Measurements from ENCODE around the gene GNAS-AS1. TPM values are rescaled to one million over a fixed set of nuclear protein-coding genes. Genes with fewer than 3 reads are reported as not detected.

Gene GNAS-AS1
- polyA plus RNA-seq, 6 donors from 2014 or later: 0.35 TPM; not detected in 5

DNA sequence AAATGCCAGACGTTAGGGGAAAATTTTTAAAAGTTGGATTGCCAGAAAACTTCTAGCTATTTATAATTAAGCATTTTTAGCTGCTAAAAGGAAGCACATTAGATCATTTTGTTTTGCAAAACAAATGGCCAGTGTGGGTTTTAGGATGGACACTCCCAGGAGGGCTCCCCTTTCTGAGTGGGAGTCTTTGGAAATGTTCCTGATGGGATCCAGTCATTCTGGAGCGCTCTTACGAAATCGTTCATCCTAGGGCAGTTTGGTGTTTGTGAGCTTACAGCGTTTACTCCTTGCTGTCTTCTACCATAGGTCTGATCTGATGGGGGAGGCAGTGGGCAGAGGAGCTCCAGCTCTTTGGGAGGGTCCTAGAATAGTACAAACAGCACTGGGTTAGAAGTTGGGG is 16.5 kb upstream of the GNAS-AS1 start:
- Mint-ChIP-seq H3K4me1 (peaks cover 7 to 12% (median 9%) of the 10 kb centered on the region in 3 donors), H3K27ac (no peak overlapping the region), H3K9me3 (no peaks in the 10 kb centered on the region), H3K27me3 (peaks cover 6 to 23% (median 17%) of the 10 kb centered on the region in 3 donors), H3K36me3 (no peaks in the 10 kb centered on the region), H3K4me3 (no peak overlapping the region)
- no peak for ATAC-seq (ENCODE audit: low read depth in 2 of 2)
- no peak for DNase-seq

DNA sequence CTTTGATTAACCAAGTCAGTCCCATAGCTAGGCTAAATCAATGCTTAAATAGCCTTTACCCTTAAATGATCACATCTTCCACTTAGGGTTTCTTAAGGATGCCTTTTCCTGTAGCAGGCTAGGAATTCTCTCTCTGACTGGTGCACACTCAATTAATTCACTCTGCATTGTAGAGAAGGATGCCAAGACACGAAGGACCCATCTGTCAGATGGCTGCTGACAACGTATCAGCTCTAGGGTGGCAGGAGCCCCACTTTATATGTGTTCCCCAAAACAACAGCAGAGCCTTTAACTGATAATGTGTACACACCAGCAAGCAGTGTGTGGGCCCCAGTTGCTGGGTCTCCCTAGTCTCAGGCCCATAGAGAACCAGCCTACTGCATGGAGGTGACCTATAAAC is 15.1 kb upstream of the GNAS-AS1 start:
- H3K4me1 Mint-ChIP-seq: peaks cover 4 to 10% (median 9%) of the 10 kb centered on the region in 3 donors
- no peaks in the 10 kb centered on the region for H3K36me3 Mint-ChIP-seq
- no peak overlapping the region for H3K27ac Mint-ChIP-seq
- ATAC-seq (ENCODE audit: low read depth in 2 of 2) (no peak), DNase-seq (no peak)
- no peaks in the 10 kb centered on the region for H3K9me3 Mint-ChIP-seq
- H3K4me3 Mint-ChIP-seq: no peak overlapping the region
- H3K27me3 Mint-ChIP-seq: peaks cover 16 to 32% (median 23%) of the 10 kb centered on the region in 3 donors

DNA sequence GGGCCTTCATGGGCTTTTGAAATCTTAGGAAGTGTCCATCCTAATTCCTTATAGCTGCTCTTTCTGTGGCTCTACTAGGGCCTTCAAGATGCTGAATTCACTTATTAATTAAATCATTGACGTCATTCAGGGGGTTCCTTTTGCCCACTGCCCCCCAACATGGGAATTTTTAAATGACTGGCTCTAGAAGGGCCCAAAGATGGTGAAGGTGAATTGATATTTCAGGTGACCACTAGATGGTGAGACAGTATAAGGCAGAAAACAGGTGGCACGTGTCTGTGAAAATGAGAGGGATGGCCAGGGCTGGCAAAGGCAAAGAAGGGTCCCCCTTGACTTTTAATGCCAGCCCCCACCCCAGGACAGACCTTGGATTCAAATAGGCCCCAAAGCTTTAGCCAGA is 13.6 kb upstream of the GNAS-AS1 start:
- Mint-ChIP-seq H3K36me3 (no peaks in the 10 kb centered on the region), H3K4me3 (no peak overlapping the region), H3K27ac (no peak overlapping the region), H3K27me3 (peaks cover 25 to 47% (median 27%) of the 10 kb centered on the region in 3 donors), H3K4me1 (no peaks in the 10 kb centered on the region), H3K9me3 (no peaks in the 10 kb centered on the region)
- peak; percentile 26 for DNase-seq
- ATAC-seq (ENCODE audit: low read depth in 2 of 2): peak; percentile 38 to 55

DNA sequence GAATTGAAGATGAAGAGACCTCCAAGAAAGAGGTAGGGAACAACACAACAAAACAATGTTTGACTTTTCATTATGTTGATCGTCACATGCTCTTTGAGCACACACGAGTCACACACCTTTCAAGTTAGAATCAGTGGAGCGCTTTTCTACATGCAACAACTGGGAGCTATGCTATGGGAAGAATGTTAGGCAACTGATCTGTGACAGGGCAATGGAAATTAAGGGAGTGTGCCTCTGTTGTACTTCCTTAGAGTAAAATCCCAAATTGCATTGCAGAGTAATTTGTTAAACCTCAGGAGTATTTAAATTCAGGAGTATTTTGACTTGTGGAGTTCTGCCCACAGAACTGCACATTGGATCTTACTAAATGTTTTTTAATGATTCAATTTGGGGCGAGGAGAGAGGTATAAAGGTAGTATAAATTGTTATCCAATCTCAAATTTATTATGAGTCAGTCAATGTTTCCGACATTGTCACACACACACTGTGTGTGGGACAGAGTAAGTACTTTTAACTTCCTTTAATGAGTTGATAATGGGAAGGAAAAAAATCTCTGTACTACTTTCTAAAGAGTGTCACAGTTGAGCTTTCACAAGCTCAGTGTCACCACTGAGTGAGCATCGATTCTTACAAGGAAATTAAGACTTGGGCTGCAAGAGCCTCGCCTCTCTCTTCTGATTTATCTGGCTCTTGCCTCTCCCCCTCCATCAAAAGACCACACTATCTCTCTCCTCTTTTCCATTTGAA is 12.5 kb upstream of the GNAS-AS1 start:
- peaks cover 24 to 57% (median 33%) of the 10 kb centered on the region in 3 donors for H3K27me3 Mint-ChIP-seq
- H3K9me3 Mint-ChIP-seq: no peaks in the 10 kb centered on the region
- peak overlapping the region in 1 of 8 donors; percentile 31 for H3K4me3 Mint-ChIP-seq
- no peaks in the 10 kb centered on the region for H3K36me3 Mint-ChIP-seq
- H3K27ac Mint-ChIP-seq: no peak overlapping the region
- no peak for DNase-seq
- ATAC-seq (ENCODE audit: low read depth in 2 of 2): no peak
- H3K4me1 Mint-ChIP-seq: no peaks in the 10 kb centered on the region

DNA sequence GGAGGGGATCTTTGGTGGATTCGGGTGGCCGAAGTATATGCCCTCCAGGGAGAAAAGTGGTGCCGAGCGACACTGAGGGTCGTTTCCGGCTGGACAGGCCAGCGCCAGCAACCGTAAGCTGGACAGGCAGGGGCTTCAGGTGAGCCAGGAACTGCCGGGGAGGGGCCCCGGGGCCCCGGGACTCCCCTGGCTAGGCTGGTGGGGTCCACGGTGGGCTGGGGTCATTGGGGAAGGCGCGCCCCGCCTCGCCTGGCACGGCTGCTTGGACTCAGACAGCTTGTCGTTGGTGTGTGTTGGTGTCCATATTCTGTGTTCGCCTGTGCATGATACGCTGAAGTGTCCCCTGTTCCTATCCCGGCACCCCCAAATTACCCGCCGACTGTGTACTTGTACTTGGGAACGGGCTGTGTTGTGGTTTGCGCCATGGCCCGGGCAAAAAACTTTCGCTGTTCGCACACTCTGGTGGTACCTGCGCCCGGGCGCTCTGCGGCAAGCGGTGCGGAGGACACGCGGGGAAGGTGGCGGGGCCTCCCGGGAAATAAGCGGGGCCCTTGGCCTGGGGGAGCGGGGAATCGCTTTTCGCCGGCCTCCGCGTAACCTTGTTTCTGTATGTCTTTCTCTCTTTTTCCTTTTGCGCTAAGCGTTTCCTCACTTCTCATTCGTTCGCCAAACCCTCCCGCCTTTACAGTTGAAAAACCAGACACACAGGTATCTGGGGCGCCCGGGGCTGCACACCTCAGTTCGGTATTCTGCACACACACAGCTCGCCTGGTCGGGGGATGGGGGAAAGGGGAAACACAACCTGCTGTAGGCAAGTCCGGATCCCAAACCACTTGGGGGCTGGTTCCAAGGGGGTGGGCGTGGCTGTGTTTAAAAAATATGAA is 5.0 kb upstream of the GNAS-AS1 start:
- peak overlapping the region; percentile 20 to 84 (median 70) for H3K4me3 Mint-ChIP-seq
- peaks cover 22 to 32% (median 27%) of the 10 kb centered on the region in 3 donors for H3K4me1 Mint-ChIP-seq
- no peak overlapping the region for H3K27ac Mint-ChIP-seq
- peaks cover 0 to 3% (median 0%) of the 10 kb centered on the region in 7 donors for H3K9me3 Mint-ChIP-seq
- peaks cover 31 to 89% (median 64%) of the 10 kb centered on the region in 3 donors for H3K27me3 Mint-ChIP-seq
- no peaks in the 10 kb centered on the region for H3K36me3 Mint-ChIP-seq
- DNase-seq: no peak
- ATAC-seq (ENCODE audit: low read depth in 2 of 2): peak in 1 of 2 donors; percentile 41

DNA sequence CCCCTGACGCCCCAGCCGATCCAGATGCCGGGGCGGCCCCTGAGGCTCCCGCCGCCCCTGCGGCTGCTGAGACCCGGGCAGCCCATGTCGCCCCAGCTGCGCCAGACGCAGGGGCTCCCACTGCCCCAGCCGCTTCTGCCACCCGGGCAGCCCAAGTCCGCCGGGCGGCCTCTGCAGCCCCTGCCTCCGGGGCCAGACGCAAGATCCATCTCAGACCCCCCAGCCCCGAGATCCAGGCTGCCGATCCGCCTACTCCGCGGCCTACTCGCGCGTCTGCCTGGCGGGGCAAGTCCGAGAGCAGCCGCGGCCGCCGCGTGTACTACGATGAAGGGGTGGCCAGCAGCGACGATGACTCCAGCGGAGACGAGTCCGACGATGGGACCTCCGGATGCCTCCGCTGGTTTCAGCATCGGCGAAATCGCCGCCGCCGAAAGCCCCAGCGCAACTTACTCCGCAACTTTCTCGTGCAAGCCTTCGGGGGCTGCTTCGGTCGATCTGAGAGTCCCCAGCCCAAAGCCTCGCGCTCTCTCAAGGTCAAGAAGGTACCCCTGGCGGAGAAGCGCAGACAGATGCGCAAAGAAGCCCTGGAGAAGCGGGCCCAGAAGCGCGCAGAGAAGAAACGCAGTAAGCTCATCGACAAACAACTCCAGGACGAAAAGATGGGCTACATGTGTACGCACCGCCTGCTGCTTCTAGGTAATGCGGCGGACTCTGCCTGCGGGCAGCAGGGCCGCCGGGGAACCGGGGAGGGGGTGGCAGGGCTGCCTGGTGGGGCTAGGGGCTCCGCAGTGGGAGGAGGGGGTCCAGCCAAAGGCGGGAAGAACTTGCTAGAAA is 4.2 kb upstream of the GNAS-AS1 start:
- H3K27ac Mint-ChIP-seq: no peak overlapping the region
- peaks cover 24 to 40% (median 31%) of the 10 kb centered on the region in 3 donors for H3K4me1 Mint-ChIP-seq
- ATAC-seq (ENCODE audit: low read depth in 2 of 2) (no peak), DNase-seq (no peak)
- peaks cover 32 to 89% (median 66%) of the 10 kb centered on the region in 3 donors for H3K27me3 Mint-ChIP-seq
- peak overlapping the region; percentile 9 to 84 (median 70) for H3K4me3 Mint-ChIP-seq
- H3K9me3 Mint-ChIP-seq: peaks cover 0 to 4% (median 0%) of the 10 kb centered on the region in 7 donors
- no peaks in the 10 kb centered on the region for H3K36me3 Mint-ChIP-seq

DNA sequence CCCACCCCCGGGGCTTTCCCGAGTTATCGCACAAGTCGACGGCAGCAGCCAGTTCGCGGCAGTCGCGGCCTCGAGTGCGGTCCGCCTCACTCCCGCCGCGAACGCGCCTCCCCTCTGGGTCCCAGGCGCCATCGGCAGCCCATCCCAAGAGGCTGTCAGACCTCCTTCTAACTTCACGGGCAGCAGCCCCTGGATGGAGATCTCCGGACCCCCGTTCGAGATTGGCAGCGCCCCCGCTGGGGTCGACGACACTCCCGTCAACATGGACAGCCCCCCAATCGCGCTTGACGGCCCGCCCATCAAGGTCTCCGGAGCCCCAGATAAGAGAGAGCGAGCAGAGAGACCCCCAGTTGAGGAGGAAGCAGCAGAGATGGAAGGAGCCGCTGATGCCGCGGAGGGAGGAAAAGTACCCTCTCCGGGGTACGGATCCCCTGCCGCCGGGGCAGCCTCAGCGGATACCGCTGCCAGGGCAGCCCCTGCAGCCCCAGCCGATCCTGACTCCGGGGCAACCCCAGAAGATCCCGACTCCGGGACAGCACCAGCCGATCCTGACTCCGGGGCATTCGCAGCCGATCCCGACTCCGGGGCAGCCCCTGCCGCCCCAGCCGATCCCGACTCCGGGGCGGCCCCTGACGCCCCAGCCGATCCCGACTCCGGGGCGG is 3.4 kb upstream of the GNAS-AS1 start:
- no peaks in the 10 kb centered on the region for H3K36me3 Mint-ChIP-seq
- peak overlapping the region in 7 of 8 donors; percentile 56 to 88 (median 71) for H3K4me3 Mint-ChIP-seq
- DNase-seq: no peak
- H3K9me3 Mint-ChIP-seq: peaks cover 0 to 4% (median 0%) of the 10 kb centered on the region in 7 donors
- ATAC-seq (ENCODE audit: low read depth in 2 of 2): no peak
- peak overlapping the region in 1 of 6 donors; percentile 96 for H3K27ac Mint-ChIP-seq
- H3K27me3 Mint-ChIP-seq: peaks cover 38 to 89% (median 73%) of the 10 kb centered on the region in 3 donors
- H3K4me1 Mint-ChIP-seq: peaks cover 28 to 44% (median 31%) of the 10 kb centered on the region in 3 donors

DNA sequence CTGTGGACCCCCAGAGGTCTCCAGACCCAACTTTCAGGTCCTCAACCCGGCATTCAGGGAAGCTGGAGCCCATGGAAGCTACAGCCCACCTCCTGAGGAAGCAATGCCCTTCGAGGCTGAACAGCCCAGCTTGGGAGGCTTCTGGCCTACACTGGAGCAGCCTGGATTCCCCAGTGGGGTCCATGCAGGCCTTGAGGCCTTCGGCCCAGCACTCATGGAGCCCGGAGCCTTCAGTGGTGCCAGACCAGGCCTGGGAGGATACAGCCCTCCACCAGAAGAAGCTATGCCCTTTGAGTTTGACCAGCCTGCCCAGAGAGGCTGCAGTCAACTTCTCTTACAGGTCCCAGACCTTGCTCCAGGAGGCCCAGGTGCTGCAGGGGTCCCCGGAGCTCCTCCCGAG is 2.8 kb upstream of the GNAS-AS1 start:
- peaks cover 0 to 4% (median 0%) of the 10 kb centered on the region in 7 donors for H3K9me3 Mint-ChIP-seq
- H3K4me3 Mint-ChIP-seq: peak overlapping the region in 4 of 8 donors; percentile 44 to 85 (median 73)
- no peak overlapping the region for H3K27ac Mint-ChIP-seq
- no peaks in the 10 kb centered on the region for H3K36me3 Mint-ChIP-seq
- DNase-seq: no peak
- H3K27me3 Mint-ChIP-seq: peaks cover 41 to 83% (median 68%) of the 10 kb centered on the region in 3 donors
- peaks cover 28 to 44% (median 31%) of the 10 kb centered on the region in 3 donors for H3K4me1 Mint-ChIP-seq
- no peak for ATAC-seq (ENCODE audit: low read depth in 2 of 2)

DNA sequence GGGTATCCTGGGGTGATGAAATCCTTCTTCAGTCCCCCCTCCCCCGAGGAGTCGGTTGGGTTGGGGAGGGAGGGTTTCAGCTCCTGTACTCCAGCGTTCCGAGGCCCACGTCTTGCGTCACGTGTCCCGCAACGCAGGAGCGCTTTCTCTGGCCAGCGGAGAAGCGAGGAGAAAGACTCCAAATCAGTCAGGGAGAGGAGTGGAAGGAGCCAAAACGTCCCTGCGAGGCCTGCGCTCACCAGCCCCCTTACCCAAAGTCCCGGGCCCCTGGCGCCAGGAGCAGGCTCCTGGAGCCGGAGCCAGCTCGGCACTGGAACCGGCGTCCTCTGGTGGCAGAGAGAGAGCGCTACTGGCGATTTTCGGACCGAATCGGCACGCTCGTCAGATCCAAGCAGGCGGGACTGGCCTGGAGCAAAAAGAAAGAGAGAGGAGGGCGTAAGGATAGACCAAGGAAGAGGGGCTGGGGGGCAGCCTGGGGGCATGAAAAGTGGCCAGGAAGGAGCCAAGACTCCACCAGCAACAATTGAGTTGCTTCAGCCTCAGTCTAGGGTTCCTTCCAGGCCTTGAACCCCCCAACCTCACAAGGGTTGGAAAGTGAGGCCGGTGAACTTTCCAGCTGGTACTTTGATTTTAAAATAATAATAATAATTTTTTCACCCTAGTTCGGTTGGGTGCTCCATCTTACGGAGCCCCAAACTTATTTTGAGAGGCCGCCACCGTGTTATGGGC is 2.0 kb upstream of the GNAS-AS1 start, which contains the start of gene GNAS:
TSS of gene GNAS (plus strand) at position 174 of the 729 bp plus-strand sequence.
- Mint-ChIP-seq H3K4me3 (peak within 1 kb of the TSS; percentile 80 to 94 (median 89)), H3K9me3 (peaks cover 0 to 4% (median 0%) of the 10 kb centered on the region in 7 donors), H3K36me3 (no peaks in the 10 kb centered on the region), H3K27me3 (peaks cover 45 to 84% (median 61%) of the 10 kb centered on the region in 3 donors), H3K4me1 (peaks cover 28 to 45% (median 32%) of the 10 kb centered on the region in 3 donors), H3K27ac (no peak within 1 kb of the TSS)
- peak in 1 of 2 donors; percentile 31 for ATAC-seq (ENCODE audit: low read depth in 2 of 2)
- no peak for DNase-seq

DNA sequence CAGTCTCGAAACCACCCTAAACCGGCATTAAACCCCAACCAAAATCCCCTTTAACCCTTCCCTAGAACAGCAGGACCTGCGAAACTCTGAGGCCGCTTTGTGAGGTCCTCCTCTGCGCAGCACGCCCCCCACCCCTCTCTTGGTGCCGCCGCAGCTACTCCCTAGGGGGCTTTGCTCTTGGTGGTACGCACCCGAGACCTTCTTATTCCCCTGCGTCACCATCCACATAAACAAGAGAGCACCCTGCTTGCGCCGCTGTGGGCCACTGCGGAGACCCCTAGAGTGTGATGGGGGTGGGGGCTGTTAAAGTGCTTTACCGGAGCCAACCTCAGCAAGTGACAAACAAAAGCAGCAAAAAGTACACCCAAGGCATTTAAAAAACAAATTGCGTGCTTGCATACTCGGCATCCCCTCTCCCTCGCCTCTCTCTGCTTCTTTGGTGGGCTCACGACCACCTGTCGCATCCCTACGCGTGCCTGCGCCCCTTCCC is 1.3 kb upstream of the GNAS-AS1 start:
- Mint-ChIP-seq H3K4me1 (peaks cover 28 to 52% (median 36%) of the 10 kb centered on the region in 3 donors), H3K27me3 (peaks cover 41 to 81% (median 54%) of the 10 kb centered on the region in 3 donors), H3K9me3 (peaks cover 0 to 4% (median 0%) of the 10 kb centered on the region in 7 donors), H3K36me3 (no peaks in the 10 kb centered on the region), H3K4me3 (peak overlapping the region; percentile 80 to 94 (median 89)), H3K27ac (no peak overlapping the region)
- DNase-seq (no peak), ATAC-seq (ENCODE audit: low read depth in 2 of 2) (no peak)

DNA sequence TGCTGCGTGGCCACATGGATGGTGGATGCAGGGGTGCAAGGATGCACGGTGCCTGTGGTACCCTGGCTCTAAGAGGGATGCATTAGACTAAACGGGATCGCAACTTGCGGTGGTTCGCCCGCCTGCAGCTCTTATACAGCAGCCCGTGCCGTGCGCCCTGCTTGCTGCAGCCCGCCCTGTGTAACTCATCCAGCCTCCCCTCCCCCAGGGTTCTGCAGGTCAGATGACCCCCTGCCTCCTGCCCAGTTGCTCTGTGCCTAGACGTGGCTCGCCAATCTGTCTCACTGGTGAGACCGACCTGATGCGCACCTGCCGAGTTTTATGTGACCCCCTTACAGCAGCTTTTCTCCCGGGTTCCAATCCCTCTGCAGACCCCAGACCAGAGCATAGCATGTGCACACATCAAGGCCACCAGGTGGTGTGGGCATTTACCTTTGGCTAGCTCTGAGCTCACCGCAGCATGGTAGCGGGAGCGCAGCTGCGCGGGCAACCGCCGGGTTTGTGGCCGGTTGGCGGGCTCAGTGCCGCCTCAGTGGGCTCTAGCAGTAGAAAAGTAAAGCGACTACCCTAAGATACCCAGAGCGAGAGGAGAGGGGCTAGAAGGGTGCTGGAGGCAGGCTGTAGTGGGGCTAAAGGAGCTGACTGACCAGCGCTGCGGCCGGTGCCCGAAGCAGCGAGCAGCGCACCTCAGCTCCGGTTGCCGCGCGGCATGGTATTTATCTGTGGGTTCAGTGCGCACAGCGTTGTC is 693 bp upstream of the GNAS-AS1 start:
- Mint-ChIP-seq H3K4me3 (peak overlapping the region; percentile 80 to 94 (median 89)), H3K9me3 (peaks cover 0 to 4% (median 0%) of the 10 kb centered on the region in 7 donors), H3K27me3 (peaks cover 36 to 80% (median 48%) of the 10 kb centered on the region in 3 donors), H3K27ac (peak overlapping the region in 1 of 6 donors; percentile 12), H3K36me3 (no peaks in the 10 kb centered on the region), H3K4me1 (peaks cover 28 to 51% (median 36%) of the 10 kb centered on the region in 3 donors)
- DNase-seq (no peak), ATAC-seq (ENCODE audit: low read depth in 2 of 2) (no peak)

Data from naive B cell (primary cell).